Kasumi-1 (cell line): ENCODE measurements around the gene CD300LF.
A peak's percentile ranks its signal among the peaks of the same experiment; 100 is the strongest.

Experiments used
- DNase-seq, 2 experiments: peaks; one replicate each; lab custom pipeline; 2025; lab: John Stamatoyannopoulos, UW

The CD300LF gene

DNA sequence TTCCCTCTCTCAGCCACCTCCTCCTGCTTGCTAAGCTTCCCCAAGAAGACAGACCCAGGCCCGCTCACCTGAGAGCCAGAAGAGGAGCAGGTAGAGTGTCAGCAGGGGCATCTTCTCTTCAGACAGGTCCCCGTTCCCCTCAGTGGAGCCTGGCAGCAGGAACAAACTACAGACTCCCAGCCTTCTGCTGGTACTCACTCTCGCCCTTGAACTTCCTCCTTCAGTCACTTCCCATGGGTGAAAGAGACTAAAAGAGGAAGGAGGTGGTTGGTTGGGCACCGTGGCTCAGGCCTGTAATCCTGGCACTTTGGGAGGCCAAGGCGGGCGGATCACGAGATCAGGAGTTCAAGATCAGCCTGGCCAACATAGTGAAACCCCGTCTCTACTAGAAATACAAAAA lies at the start of gene CD300LF:
CD300LF (minus strand) TSS at position 168 of the 400 bp plus-strand sequence; CDS start at position 111, 57 bp downstream.
- peak; percentile 97 to 99 for DNase-seq

- DNase-seq: no peak
Observed at GRCh38 chr17:74761931-74762330, 49.2 kb upstream of the CD300LF start.

DNA sequence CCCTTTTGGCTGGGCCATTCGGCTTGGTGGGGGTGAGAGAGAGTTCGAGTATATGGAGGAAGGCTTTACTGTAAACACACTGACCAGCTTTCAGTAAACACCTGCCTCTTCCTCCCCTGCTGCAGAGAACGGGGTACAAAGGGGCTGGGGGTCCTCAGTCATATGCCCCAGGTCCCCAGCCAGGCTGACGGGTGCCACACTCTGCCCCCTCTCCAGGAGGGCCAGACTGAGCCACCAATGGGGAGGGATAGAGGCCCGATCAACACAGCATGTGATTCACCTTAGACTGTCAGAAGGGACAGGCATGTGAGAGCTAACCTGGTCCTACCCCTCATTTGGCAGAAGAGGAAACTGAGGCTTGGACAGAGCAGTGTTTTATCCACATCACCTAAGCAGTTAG lies 48.7 kb upstream of the CD300LF start:
- no peak for DNase-seq

- no peak for DNase-seq
Observed at GRCh38 chr17:74760404-74761105, 47.8 kb upstream of the CD300LF start.

DNA sequence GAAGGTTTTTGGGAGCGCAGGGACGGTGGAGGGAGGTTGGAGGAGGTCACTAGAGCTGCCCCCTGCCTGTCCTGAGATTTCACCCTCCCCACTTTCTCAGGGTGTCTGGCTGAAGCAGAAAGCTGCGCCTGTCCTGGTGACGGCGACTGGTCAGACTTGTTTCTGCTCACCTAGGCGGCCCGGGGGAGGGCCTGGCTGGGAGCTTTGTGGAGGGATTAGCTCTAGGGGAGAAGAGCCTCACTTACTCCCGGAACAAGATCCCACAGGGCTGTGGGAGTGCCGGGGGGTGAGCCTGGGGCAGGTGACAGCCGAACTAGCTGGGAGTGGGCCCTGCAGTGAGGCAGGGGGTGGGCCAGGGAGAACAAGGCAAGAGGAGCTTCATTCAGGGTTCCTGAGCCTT lies 47.2 kb upstream of the CD300LF start:
- no peak for DNase-seq

DNA sequence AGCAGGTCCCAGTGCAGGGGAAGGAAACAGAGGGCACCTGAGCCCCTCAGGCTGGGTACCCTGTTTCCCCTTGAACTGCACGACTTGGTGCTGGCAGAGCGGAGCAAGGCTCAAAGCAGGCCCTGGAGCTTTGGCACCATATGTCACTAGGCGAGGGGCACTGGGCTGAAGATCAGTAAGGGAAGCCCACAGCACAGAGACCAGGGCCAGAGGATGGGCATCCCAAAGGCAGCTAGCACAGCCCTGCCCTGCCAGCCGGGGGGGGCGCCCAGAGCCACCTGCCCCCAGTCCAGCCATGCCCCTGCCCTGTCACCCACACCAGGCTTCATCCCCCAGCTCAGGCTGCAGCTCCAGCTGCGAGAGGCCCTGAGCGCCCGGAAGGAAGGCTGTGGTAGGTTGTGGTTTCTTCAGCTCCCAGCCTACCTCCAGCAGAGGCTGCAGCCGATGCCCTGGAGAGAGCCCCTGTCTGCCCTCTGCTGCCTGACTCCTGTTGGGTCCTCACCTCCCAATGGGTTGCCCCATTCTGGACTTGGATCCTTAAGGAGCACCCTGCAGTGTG lies 46.6 kb upstream of the CD300LF start:
- DNase-seq: peak; percentile 93 to 94

DNA sequence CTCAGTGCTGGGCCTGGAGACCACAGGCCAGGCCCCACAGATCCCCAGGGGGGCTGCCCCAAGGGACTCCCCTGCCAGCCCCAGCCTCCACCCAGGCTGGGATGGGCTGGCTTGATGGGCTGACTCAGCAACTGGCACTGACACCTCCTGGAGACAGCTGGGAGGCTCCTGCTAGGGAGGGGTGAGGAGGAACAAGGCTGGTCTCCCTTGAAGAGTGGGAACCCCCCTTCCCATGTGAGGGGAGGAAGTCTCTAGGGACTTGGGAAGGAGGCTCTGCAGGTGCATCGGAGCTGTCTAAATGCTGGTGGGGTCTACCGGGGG lies 46.1 kb upstream of the CD300LF start:
- DNase-seq: peak; percentile 85 to 86

DNA sequence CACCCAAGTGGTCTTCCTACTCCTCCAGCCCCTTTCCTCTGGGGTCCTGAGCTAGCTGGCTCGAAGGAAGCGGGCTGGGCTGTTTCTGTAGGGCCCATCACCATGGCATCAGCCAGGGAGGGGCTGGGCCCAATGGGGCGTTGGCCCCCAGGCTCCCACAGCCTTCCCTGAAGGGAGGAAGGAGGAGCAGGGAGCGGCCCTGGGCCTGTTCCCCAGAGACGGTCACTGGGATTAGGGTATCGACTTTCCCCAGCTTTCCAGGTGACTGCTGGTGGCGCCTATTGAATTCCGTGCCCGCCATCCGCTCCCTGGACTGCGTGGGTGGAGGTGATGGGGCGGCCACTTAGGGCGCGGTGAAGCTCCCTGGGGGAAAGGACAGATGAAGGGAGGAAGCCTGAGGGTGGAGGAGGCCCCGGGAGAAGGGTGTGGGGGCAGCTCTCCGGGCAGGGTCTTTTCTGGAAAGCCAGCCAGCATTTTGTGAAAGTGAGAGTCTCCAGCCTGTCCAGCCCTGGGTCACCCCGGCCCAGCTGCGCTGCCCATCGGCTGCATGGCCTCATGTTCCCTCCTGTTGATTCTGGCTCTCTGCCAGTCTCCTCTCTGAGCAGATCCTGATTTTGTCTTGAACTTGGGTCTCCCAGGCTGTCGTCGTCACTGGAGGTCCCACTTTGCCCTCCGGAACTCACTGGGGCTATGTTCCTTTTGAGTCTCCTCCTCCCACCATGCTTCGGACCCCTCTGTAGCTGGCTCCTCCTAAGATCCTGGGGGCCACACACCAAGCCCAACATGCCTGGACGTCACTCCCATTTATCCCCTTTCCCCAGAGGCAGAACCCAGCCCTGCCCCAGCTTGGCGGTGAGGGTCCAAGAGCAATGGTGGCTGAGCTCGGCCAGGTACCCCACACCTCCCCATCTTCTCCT lies 45.5 kb upstream of the CD300LF start:
- DNase-seq: no peak

GRCh38 chr17:74757502-74757901 lies 44.8 kb upstream of the CD300LF start:
- DNase-seq: no peak

GRCh38 chr17:74756891-74757290 lies 44.2 kb upstream of the CD300LF start:
- no peak for DNase-seq

- no peak for DNase-seq
Observed at GRCh38 chr17:74755533-74755932, 42.8 kb upstream of the CD300LF start.

DNA sequence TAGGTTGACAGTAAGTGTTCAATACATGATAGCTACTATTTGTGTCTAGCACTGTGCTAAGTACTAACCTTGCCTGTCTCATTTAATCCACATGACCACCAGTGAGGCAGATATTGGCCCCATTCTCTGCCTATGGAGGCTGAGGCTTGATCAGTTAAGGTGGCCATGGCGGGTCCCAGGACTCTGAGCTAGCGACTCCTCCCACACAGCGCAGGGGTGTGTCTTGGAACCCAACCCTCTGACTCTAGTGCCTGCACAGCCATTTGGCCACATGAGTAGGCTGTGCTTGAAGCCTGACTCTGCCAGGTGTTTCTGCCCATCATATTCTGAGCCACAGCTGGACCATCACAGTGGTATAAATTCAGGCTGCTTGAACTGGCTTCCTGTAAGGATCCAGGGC lies 42.1 kb upstream of the CD300LF start:
- no peak for DNase-seq

- DNase-seq: no peak
Observed at GRCh38 chr17:74752822-74753401, 40.2 kb upstream of the CD300LF start.

- no peak for DNase-seq
Observed at GRCh38 chr17:74752415-74752814, 39.7 kb upstream of the CD300LF start.

GRCh38 chr17:74750327-74751069 lies 37.8 kb upstream of the CD300LF start:
- no peak for DNase-seq

- DNase-seq: no peak
Observed at GRCh38 chr17:74750039-74750326, 37.3 kb upstream of the CD300LF start.

DNA sequence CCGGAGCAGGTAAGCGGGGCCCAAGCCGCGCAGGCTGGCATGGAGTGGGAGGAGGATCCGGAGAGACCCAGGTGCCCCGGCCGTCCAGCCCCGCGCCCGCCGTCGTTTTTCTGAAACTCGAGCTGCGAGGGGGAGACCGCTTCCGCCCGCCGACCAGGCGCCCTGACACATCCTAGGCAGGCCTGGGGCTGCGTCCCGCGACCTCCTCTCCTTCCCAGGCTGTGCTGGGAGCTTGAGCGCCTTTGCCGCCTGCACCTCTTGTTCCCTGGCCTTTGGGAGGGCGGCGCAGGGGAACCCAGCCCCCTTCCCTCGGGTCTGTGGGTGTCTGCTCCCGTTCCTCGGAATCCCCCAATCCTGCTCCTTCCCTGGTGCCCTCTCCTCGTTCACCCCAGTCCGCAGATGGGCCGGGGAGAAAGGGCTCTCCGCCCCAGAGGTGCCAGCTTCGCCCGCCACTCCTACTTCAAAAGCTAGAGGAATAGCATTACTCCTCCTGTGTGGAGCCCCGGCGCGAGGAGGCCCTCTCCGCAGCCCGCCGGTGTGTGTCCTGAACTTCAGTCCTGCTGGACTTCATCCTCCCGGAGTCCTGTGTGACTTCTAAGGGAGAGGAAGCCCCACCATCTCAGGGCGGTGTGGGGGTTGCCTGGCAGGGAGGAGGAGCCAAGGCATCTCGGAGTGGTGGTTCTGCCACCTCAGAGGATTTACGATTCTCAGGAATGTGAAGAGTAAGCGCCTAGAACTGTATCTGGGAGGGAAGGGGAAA lies 36.7 kb upstream of the CD300LF start:
- peak; percentile 29 to 34 for DNase-seq

DNA sequence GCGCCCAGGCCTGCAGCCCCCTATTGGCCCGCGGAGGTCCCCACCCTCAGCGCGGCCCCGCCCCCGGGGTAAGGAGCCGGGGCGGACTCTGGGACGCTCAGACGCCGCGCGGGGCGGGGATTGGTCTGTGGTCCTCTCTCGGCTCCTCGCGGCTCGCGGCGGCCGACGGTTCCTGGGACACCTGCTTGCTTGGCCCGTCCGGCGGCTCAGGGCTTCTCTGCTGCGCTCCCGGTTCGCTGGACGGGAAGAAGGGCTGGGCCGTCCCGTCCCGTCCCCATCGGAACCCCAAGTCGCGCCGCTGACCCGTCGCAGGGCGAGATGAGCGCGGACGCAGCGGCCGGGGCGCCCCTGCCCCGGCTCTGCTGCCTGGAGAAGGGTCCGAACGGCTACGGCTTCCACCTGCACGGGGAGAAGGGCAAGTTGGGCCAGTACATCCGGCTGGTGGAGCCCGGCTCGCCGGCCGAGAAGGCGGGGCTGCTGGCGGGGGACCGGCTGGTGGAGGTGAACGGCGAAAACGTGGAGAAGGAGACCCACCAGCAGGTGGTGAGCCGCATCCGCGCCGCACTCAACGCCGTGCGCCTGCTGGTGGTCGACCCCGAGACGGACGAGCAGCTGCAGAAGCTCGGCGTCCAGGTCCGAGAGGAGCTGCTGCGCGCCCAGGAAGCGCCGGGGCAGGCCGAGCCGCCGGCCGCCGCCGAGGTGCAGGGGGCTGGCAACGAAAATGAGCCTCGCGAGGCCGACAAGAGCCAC lies 36.0 kb upstream of the CD300LF start, which contains the start of gene NHERF1:
NHERF1 (plus strand) TSS at position 100 of the 750 bp plus-strand sequence; CDS start at position 319, 219 bp downstream.
- DNase-seq: peak; percentile 27 to 96

DNA sequence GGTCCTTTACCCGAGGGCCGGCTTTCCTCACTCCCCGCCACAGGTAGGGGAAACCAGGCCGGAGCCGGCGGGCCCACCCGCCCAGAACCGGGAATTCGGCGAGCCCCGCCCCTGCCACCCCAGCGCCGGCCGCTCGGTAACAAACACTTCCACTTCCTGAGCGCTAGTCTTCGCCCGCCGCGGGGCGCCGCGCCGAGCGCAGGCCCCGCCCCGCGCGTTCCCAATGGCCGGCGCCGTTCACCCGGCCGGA lies 35.5 kb upstream of the CD300LF start:
- peak in 1 of 2 experiments; percentile 96 for DNase-seq

- DNase-seq: peak; percentile 69 to 78
Observed at GRCh38 chr17:74746922-74747321, 34.2 kb upstream of the CD300LF start.

GRCh38 chr17:74746376-74746775 lies 33.7 kb upstream of the CD300LF start:
- DNase-seq: no peak
